Endothelial cell of umbilical vein (primary cell): Measurements from ENCODE around the gene SORCS3. TPM values are rescaled to one million over a fixed set of nuclear protein-coding genes. Genes with fewer than 3 reads are reported as not detected.

ENCODE experiments used
- BruUV-seq: library from RNA; stranded (reverse); fragments of 400-500 nt; replicated peaks from 2 replicates; lab custom pipeline; 2021; lab: Mats Ljungman, UMichigan
- CTCF ChIA-PET: fragments of 300-600, 350-600 bp; sonication (Branson Sonifier 250); formaldehyde crosslinking; loops from one replicate; lab custom pipeline; 2021; ENCODE audit warnings: antibody characterized with exemption, inconsistent platforms; lab: Charles Lee
- POLR2A ChIA-PET: fragments of 300-600, 350-600 bp; sonication (Branson Sonifier 250); formaldehyde crosslinking; loops from one replicate; lab custom pipeline; 2021; ENCODE audit warnings: antibody characterized with exemption, inconsistent platforms; lab: Charles Lee
- DNase-seq: peaks from one replicate; pipeline ENCODE4 v3.0.0-alpha.2; 2011; ENCODE audit warnings: low read depth, low spot score
- FAIRE-seq: peaks from 2 replicates; lab custom pipeline; 2011; peaks lifted over from hg19 to GRCh38; lab: Jason Lieb, UNC
- H2AFZ ChIP-seq: 2 replicates; pipeline ENCODE4 v1.6.0; 2012; ENCODE audit warnings: low read depth, low read length, control low read depth, inconsistent platforms
- H3K27ac ChIP-seq: 2 replicates; pipeline ENCODE4 v1.5.1; 2011; ENCODE audit warnings: low read depth, mild to moderate bottlenecking, control low read depth, low read length, moderate library complexity; ENCODE audit not compliant: insufficient read depth
- H3K27me3 ChIP-seq, 2 experiments: 2 replicates each; pipeline versions ENCODE4 v1.6.0 to v1.6.1; 2011; ENCODE audit warnings: low read length in 2 of 2, mixed read lengths in 1 of 2; ENCODE audit not compliant: control insufficient read depth in 2 of 2, insufficient read depth in 2 of 2
- H3K36me3 ChIP-seq, 2 experiments: 2 replicates in 1 of 2; 3 replicates in 1 of 2; pipeline ENCODE4 v1.5.1; 2011; ENCODE audit warnings: low read length in 2 of 2, mild to moderate bottlenecking in 1 of 2, moderate library complexity in 1 of 2; ENCODE audit not compliant: control insufficient read depth in 2 of 2, insufficient read depth in 2 of 2; ENCODE audit errors: extremely low read depth in 1 of 2
- H3K4me1 ChIP-seq: 3 replicates; pipeline ENCODE4 v1.5.1; 2011; ENCODE audit warnings: mild to moderate bottlenecking, low read length; ENCODE audit not compliant: control insufficient read depth, insufficient read depth; ENCODE audit errors: extremely low read depth
- H3K4me2 ChIP-seq: 2 replicates; pipeline ENCODE4 v1.6.1; 2011; ENCODE audit warnings: low read length, control low read depth, mixed read lengths; ENCODE audit not compliant: insufficient read depth
- H3K4me3 ChIP-seq, 3 experiments: fragments of 200-600 bp in 1 of 3; sonication (generic), shearing (Covaris generic) in 1 of 3; replicated peaks in 1 of 3; 2 replicates each; pipeline ENCODE4 v1.5.1; 2011 to 2016; ENCODE audit warnings: control low read depth in 3 of 3, low read length in 3 of 3, mild to moderate bottlenecking in 2 of 3, inconsistent platforms in 1 of 3, low read depth in 1 of 3, moderate library complexity in 1 of 3; ENCODE audit not compliant: insufficient read depth in 1 of 3
- H3K79me2 ChIP-seq: 2 replicates; pipeline ENCODE4 v1.6.0; 2012; ENCODE audit warnings: low read length, inconsistent platforms; ENCODE audit not compliant: control insufficient read depth, insufficient read depth
- H3K9ac ChIP-seq: replicated peaks from 2 replicates; pipeline ENCODE3; 2011; ENCODE audit warnings: low read length, control low read depth; ENCODE audit not compliant: insufficient read depth; ENCODE audit errors: extremely low read depth
- H3K9me1 ChIP-seq: replicated peaks from 3 replicates; pipeline ENCODE4 v1.6.0; 2011; ENCODE audit warnings: mild to moderate bottlenecking, low read length; ENCODE audit not compliant: control insufficient read depth, insufficient read depth; ENCODE audit errors: extremely low read depth
- H3K9me3 ChIP-seq: replicated peaks from 2 replicates; pipeline ENCODE4 v1.5.1; 2012; ENCODE audit warnings: low read length, inconsistent platforms; ENCODE audit not compliant: control insufficient read depth, insufficient read depth
- H4K20me1 ChIP-seq: replicated peaks from 2 replicates; pipeline ENCODE3; 2011; ENCODE audit warnings: mild to moderate bottlenecking, low read length; ENCODE audit not compliant: control insufficient read depth, insufficient read depth; ENCODE audit errors: extremely low read depth
- CTCF ChIP-seq, 2 donors: IDR thresholded peaks; 1 replicate in 1 of 2; 2 replicates in 1 of 2; pipeline ENCODE4 v1.5.1; 2011; ENCODE audit warnings: low read length in 2 of 2, mild to moderate bottlenecking in 2 of 2, moderate library complexity in 2 of 2, control low read depth in 1 of 2, inconsistent platforms in 1 of 2, low read depth in 1 of 2; ENCODE audit not compliant: insufficient read depth in 1 of 2; ENCODE audit errors: extremely low read depth in 1 of 2
- EZH2 ChIP-seq: IDR thresholded peaks from 2 replicates; pipeline ENCODE4 v1.6.1; 2012; ENCODE audit warnings: borderline replicate concordance, low read depth, mild to moderate bottlenecking, moderate library complexity, low read length, inconsistent platforms; ENCODE audit not compliant: severe bottlenecking
- FOS ChIP-seq: IDR thresholded peaks from 2 replicates; pipeline ENCODE4 v1.6.1; 2011; ENCODE audit warnings: mild to moderate bottlenecking, low read length, moderate library complexity, borderline replicate concordance; ENCODE audit not compliant: insufficient read depth
- GATA2 ChIP-seq: IDR thresholded peaks from 2 replicates; pipeline ENCODE4 v1.7.0; 2011; ENCODE audit warnings: low read depth, mild to moderate bottlenecking, moderate library complexity, mixed read lengths, low read length; ENCODE audit not compliant: insufficient read length, insufficient read depth
- JUN ChIP-seq: IDR thresholded peaks from 2 replicates; pipeline ENCODE4 v1.6.1; 2011; ENCODE audit warnings: borderline replicate concordance, low read depth; ENCODE audit not compliant: insufficient read length, insufficient read depth
- MAX ChIP-seq: IDR thresholded peaks from 2 replicates; pipeline ENCODE4 v1.6.1; 2011; ENCODE audit not compliant: insufficient read depth, insufficient read length
- MYC ChIP-seq: IDR thresholded peaks from one replicate; pipeline ENCODE4 v1.6.1; 2011; ENCODE audit warnings: mild to moderate bottlenecking, low read depth, low read length
- POLR2A ChIP-seq: IDR thresholded peaks from 2 replicates; pipeline ENCODE4 v1.6.1; 2012; ENCODE audit warnings: low read depth, mild to moderate bottlenecking, control low read depth, low read length
- POLR2AphosphoS5 ChIP-seq: IDR thresholded peaks from 2 replicates; pipeline ENCODE4 v1.6.1; 2012; ENCODE audit warnings: low read depth, mild to moderate bottlenecking, control low read depth, low read length, moderate library complexity; ENCODE audit not compliant: insufficient read depth
- dilution Hi-C: fragments of 300-500 bp; cut with MboI; formaldehyde crosslinking; loops from one replicate; pipeline ENCODE4 v1.15.0; 2019; ENCODE audit warnings: low sequenced_read_pairs; ENCODE audit not compliant: extremely low pct_ligation_motif_present
- intact Hi-C: fragments of 100-400 bp; cut with micrococcal nuclease; formaldehyde crosslinking; loops from one replicate; pipeline ENCODE4 v1.10.0; 2022
- polyA plus RNA-seq, 4 experiments: library from polyadenylated mRNA; depleted of rRNA in 3 of 4; stranded (reverse) in 3 of 4; unstranded in 1 of 4; fragments of >200 nt; gene quantifications; 2 replicates each; pipeline versions ENCODE4 v1.2.1 to v1.2.3, GENCODE V29; 2011 to 2012; ENCODE audit warnings: missing spikeins in 1 of 4
- total RNA-seq: library from RNA; stranded (reverse); gene quantifications from 2 replicates; pipeline ENCODE4 v1.2.3, GENCODE V29; 2021

The SORCS3 gene
- total and polyA plus RNA-seq, 2 donors (not counting 3 experiments of a cell fraction or from before 2014, with no cell fraction given): not detected

- CTCF ChIA-PET: no interaction called here
- no peaks in the 10 kb centered on the region for H3K79me2 ChIP-seq
Observed at GRCh38 chr10:104791471-104791870, 150.4 kb downstream of the SORCS3 start.

More at GRCh38 chr10:104791471-104791870, 150.4 kb downstream of the SORCS3 start:
- no peak for TF ChIP-seq MYC
- TF ChIP-seq POLR2A: no peak
- no peak for TF ChIP-seq GATA2
- no peak for TF ChIP-seq EZH2
- no peak for TF ChIP-seq JUN
- no peak for TF ChIP-seq CTCF (IDR thresholded peaks at IDR 0.05; ENCODE audit: extremely low read depth in 1 of 2, insufficient read depth in 1 of 2, low read depth in 1 of 2, low read length in 2 of 2)
- TF ChIP-seq MAX: no peak
- no peak for TF ChIP-seq FOS
- TF ChIP-seq POLR2AphosphoS5: no peak
- H3K27ac ChIP-seq: no peak overlapping the region
- POLR2A ChIA-PET: no interaction called here
- H3K36me3 ChIP-seq: no peaks in the 10 kb centered on the region
- H3K4me3 ChIP-seq: no peak overlapping the region
- DNase-seq (no peak), FAIRE-seq (no peak)
- H3K9ac ChIP-seq: no peak overlapping the region
- no peak overlapping the region for H2AFZ ChIP-seq
- H4K20me1 ChIP-seq: no peaks in the 10 kb centered on the region
- intact Hi-C loops (no loop called here), dilution Hi-C loops (no loop called here)
- H3K4me2 ChIP-seq: no peak overlapping the region
- H3K27me3 ChIP-seq: no peaks in the 10 kb centered on the region
- no peaks in the 10 kb centered on the region for H3K4me1 ChIP-seq
- H3K9me3 ChIP-seq: peaks cover 9% of the 10 kb centered on the region
- BruUV-seq: no TSS peak
- H3K9me1 ChIP-seq: no peaks in the 10 kb centered on the region
